Breast epithelium (tissue), 3 donors: ENCODE measurements around the gene DKK3.

Experiments
- POLR2A ChIP-seq: fragments of 450-650 bp; IDR thresholded peaks from one replicate; pipeline ENCODE4 v1.6.1; 2016; ENCODE audit warnings: antibody characterized with exemption, mild to moderate bottlenecking, moderate library complexity
- POLR2AphosphoS5 ChIP-seq, 3 donors: sonication (generic); formaldehyde crosslinking; IDR thresholded peaks; one replicate each; pipeline ENCODE4 v1.6.1; 2017; ENCODE audit warnings: antibody characterized with exemption in 3 of 3
- TF ChIP-seq, protein P1 (sequence below), 3 donors: fragments of 450-650 bp; IDR thresholded peaks; one replicate each; pipeline ENCODE4 v1.5.1; 2016 to 2017; ENCODE audit warnings: antibody characterized with exemption in 3 of 3, mild to moderate bottlenecking in 3 of 3, moderate library complexity in 3 of 3

DNA sequence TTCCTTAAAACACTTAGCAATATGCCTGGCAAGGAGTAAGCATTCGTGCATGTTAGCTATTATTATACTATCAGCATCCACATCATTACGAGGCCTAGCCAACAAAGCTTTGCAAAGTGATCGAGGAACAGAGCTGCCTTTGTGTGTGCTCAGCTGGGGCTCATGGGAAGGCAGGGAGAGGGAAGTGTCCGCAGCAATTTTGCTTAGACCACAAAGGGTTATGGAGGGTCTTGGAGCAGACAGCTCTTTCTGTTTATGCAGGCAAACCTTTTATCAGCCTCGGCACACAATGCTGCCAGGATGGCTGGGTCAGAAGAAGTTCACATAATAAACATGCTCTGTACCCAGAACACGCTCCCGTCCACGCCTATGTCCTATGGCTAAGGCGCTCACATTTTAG, 10.9 kb upstream of the DKK3 start:
- TF ChIP-seq POLR2A (no peak), POLR2AphosphoS5 (IDR thresholded peaks at IDR 0.05) (no peak)
- TF ChIP-seq, protein P1, sequence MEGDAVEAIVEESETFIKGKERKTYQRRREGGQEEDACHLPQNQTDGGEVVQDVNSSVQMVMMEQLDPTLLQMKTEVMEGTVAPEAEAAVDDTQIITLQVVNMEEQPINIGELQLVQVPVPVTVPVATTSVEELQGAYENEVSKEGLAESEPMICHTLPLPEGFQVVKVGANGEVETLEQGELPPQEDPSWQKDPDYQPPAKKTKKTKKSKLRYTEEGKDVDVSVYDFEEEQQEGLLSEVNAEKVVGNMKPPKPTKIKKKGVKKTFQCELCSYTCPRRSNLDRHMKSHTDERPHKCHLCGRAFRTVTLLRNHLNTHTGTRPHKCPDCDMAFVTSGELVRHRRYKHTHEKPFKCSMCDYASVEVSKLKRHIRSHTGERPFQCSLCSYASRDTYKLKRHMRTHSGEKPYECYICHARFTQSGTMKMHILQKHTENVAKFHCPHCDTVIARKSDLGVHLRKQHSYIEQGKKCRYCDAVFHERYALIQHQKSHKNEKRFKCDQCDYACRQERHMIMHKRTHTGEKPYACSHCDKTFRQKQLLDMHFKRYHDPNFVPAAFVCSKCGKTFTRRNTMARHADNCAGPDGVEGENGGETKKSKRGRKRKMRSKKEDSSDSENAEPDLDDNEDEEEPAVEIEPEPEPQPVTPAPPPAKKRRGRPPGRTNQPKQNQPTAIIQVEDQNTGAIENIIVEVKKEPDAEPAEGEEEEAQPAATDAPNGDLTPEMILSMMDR (IDR thresholded peaks at IDR 0.05), result no peak
